OCI-LY1 (cell line): ENCODE data around the gene METTL26.
A peak's percentile ranks its signal among the peaks of the same experiment; 100 is the strongest.
"Not testable (repeated sequence)": the region's sequence is repeated elsewhere in the genome, so short reads cannot be mapped to it uniquely, and the experiment has no call there.

ENCODE experiments used
- H2AFZ ChIP-seq: fragments of 200-600 bp; sonication (generic), shearing (Covaris generic); 2 replicates; pipeline ENCODE4 v1.6.0; 2014; ENCODE audit warnings: antibody characterized with exemption, mild to moderate bottlenecking, low read length
- H3F3A ChIP-seq: fragments of 200-600 bp; sonication (generic), shearing (Covaris generic); 2 replicates; pipeline ENCODE4 v1.6.0; 2014; ENCODE audit warnings: mild to moderate bottlenecking, antibody characterized with exemption, low read length, moderate library complexity; ENCODE audit not compliant: insufficient read depth
- H3K27ac ChIP-seq: fragments of 200-600 bp; sonication (generic); 2 replicates; pipeline ENCODE4 v1.5.1; 2014; ENCODE audit warnings: low read length, mixed run types, mild to moderate bottlenecking, low read depth; ENCODE audit not compliant: poor library complexity, severe bottlenecking
- H3K27me3 ChIP-seq: fragments of 200-600 bp; sonication (generic); 2 replicates; pipeline ENCODE4 v1.6.0; 2014; ENCODE audit warnings: antibody characterized with exemption, mild to moderate bottlenecking, low read length, moderate library complexity; ENCODE audit not compliant: insufficient read depth
- H3K36me3 ChIP-seq: fragments of 200-600 bp; sonication (generic); 2 replicates; pipeline ENCODE4 v1.6.1; 2014; ENCODE audit warnings: mild to moderate bottlenecking, antibody characterized with exemption, low read length, moderate library complexity, mixed read lengths; ENCODE audit not compliant: insufficient read depth
- H3K4me1 ChIP-seq: fragments of 200-600 bp; sonication (generic); 2 replicates; pipeline ENCODE4 v1.5.1; 2014; ENCODE audit warnings: mild to moderate bottlenecking, low read length, moderate library complexity; ENCODE audit not compliant: insufficient read depth, severe bottlenecking
- H3K4me2 ChIP-seq: fragments of 200-600 bp; sonication (generic), shearing (Covaris generic); 2 replicates; pipeline ENCODE4 v1.6.1; 2014; ENCODE audit warnings: low read length
- H3K4me3 ChIP-seq: fragments of 200-600 bp; sonication (generic); 2 replicates; pipeline ENCODE4 v1.5.1; 2014; ENCODE audit warnings: low read length, low read depth, mild to moderate bottlenecking, mixed read lengths; ENCODE audit not compliant: poor library complexity, severe bottlenecking
- H3K79me2 ChIP-seq: fragments of 200-600 bp; shearing (Covaris generic); 2 replicates; pipeline ENCODE4 v1.6.1; 2016; ENCODE audit warnings: mixed run types, low read length, mixed read lengths; ENCODE audit not compliant: insufficient read depth
- H3K9ac ChIP-seq: fragments of 200-600 bp; sonication (generic), shearing (Covaris generic); 2 replicates; pipeline ENCODE4 v1.6.1; 2014; ENCODE audit warnings: mild to moderate bottlenecking, low read length, mixed read lengths
- H3K9me2 ChIP-seq: fragments of 200-600 bp; sonication (generic), shearing (Covaris generic); 2 replicates; pipeline ENCODE4 v1.6.1; 2014; ENCODE audit warnings: low read depth, mild to moderate bottlenecking, low read length, mixed read lengths
- H3K9me3 ChIP-seq: fragments of 200-600 bp; shearing (Covaris generic); 2 replicates; pipeline ENCODE4 v1.6.1; 2014; ENCODE audit warnings: low read length, mixed read lengths
- H4K20me1 ChIP-seq: fragments of 200-600 bp; sonication (generic), shearing (Covaris generic); 2 replicates; pipeline ENCODE4 v1.6.0; 2016; ENCODE audit warnings: mild to moderate bottlenecking, low read length; ENCODE audit not compliant: insufficient read depth
- CTCF ChIP-seq: fragments of 200-600 bp; sonication (generic), shearing (Covaris generic); IDR thresholded peaks from 2 replicates; pipeline ENCODE4 v1.5.1; 2017; ENCODE audit warnings: mild to moderate bottlenecking, antibody characterized with exemption, low read length, moderate library complexity, mixed read lengths
- EZH2 ChIP-seq: fragments of 200-600 bp; sonication (generic), shearing (Covaris generic); IDR thresholded peaks from 2 replicates; pipeline ENCODE4 v1.8.0; 2017; ENCODE audit warnings: borderline replicate concordance, mixed run types, mild to moderate bottlenecking, antibody characterized with exemption, low read length, moderate library complexity, mixed read lengths

Gene METTL26

GRCh38 chr16:603933-604332 lies 32.2 kb downstream of the METTL26 start:
- no peak overlapping the region for H3K27ac ChIP-seq
- no peak overlapping the region for H2AFZ ChIP-seq
- no peak overlapping the region for H3K4me2 ChIP-seq
- no peaks in the 10 kb centered on the region for H3K4me1 ChIP-seq
- no peaks in the 10 kb centered on the region for H3F3A ChIP-seq
- TF ChIP-seq CTCF (no peak), EZH2 (no peak)
- H3K27me3 ChIP-seq = no peaks in the 10 kb centered on the region; the same call in 1 of the 2 replicates
- no peaks in the 10 kb centered on the region for H3K9me2 ChIP-seq
- no peak overlapping the region for H3K4me3 ChIP-seq
- no peak overlapping the region for H3K9ac ChIP-seq
- H4K20me1 ChIP-seq = no peaks in the 10 kb centered on the region
- peaks cover 8% of the 10 kb centered on the region for H3K36me3 ChIP-seq
- H3K79me2 ChIP-seq = no peaks in the 10 kb centered on the region
- H3K9me3 ChIP-seq = peaks cover 4% of the 10 kb centered on the region; the same call in 1 of the 2 replicates

- H3K4me1 ChIP-seq = no peaks in the 10 kb centered on the region
- H3K36me3 ChIP-seq = peaks cover 3% of the 10 kb centered on the region
- H3K9me3 ChIP-seq = peaks cover 4% of the 10 kb centered on the region; the same call in 1 of the 2 replicates
- H3K79me2 ChIP-seq = no peaks in the 10 kb centered on the region
- no peaks in the 10 kb centered on the region for H3K27me3 ChIP-seq
- H3F3A ChIP-seq = no peaks in the 10 kb centered on the region
- H3K9me2 ChIP-seq = no peaks in the 10 kb centered on the region
- no peak overlapping the region for H3K4me3 ChIP-seq
- H3K9ac ChIP-seq = no peak overlapping the region
- TF ChIP-seq EZH2 (no peak), CTCF (peak; percentile 57)
- H3K27ac ChIP-seq = no peak overlapping the region
- H3K4me2 ChIP-seq = no peak overlapping the region
- no peaks in the 10 kb centered on the region for H4K20me1 ChIP-seq
- H2AFZ ChIP-seq = no peak overlapping the region
Observed at GRCh38 chr16:600781-601180, 35.3 kb downstream of the METTL26 start.

- Histone ChIP-seq H3K4me2 (no peak overlapping the region), H3K9ac (no peak overlapping the region), H3K4me1 (no peaks in the 10 kb centered on the region), H3K27me3 (no peaks in the 10 kb centered on the region), H3K79me2 (no peaks in the 10 kb centered on the region), H3K27ac (no peak overlapping the region), H4K20me1 (no peaks in the 10 kb centered on the region), H3K4me3 (no peak overlapping the region), H3K9me3 (no peaks in the 10 kb centered on the region), H3F3A (no peaks in the 10 kb centered on the region), H3K36me3 (peaks cover 3% of the 10 kb centered on the region; the same call in 1 of the 2 replicates), H2AFZ (no peak overlapping the region), H3K9me2 (no peaks in the 10 kb centered on the region)
- TF ChIP-seq EZH2 = no peak
- TF ChIP-seq CTCF = no peak
Observed at GRCh38 chr16:598823-599739, 37.0 kb downstream of the METTL26 start.

- peaks cover 13% of the 10 kb centered on the region for H3K4me1 ChIP-seq
- H3K79me2 ChIP-seq, H3F3A ChIP-seq, H3K27ac ChIP-seq, H2AFZ ChIP-seq, H3K9me3 ChIP-seq, H4K20me1 ChIP-seq, H3K4me3 ChIP-seq, H3K4me2 ChIP-seq, H3K9me2 ChIP-seq, H3K36me3 ChIP-seq, H3K27me3 ChIP-seq, H3K9ac ChIP-seq: not testable (repeated sequence)
Observed at GRCh38 chr16:597655-598054, 38.5 kb downstream of the METTL26 start.
